Mesenchymal stem cell (in vitro differentiated cells and primary cell): ENCODE results near the gene TTC9C.
A peak's percentile ranks its signal among the peaks of the same experiment; 100 is the strongest.

Experiments
- DNase-seq: peaks from one replicate; pipeline ENCODE4 v3.0.0-alpha.2; 2013
- H2AFZ ChIP-seq: one replicate; pipeline ENCODE4 v1.6.1; 2013; ENCODE audit warnings: low read depth, mild to moderate bottlenecking, control low read depth, inconsistent platforms, low read length, moderate library complexity
- H2AK5ac ChIP-seq: 2 replicates; pipeline ENCODE4 v1.6.1; 2013; ENCODE audit warnings: low read length, moderate library complexity, mild to moderate bottlenecking, inconsistent platforms; ENCODE audit not compliant: severe bottlenecking
- H2BK120ac ChIP-seq: one replicate; pipeline ENCODE4 v1.6.1; 2013; ENCODE audit warnings: low read depth, mild to moderate bottlenecking, inconsistent platforms, low read length, moderate library complexity
- H2BK12ac ChIP-seq, 2 experiments: one replicate each; pipeline ENCODE4 v1.6.1; 2013; ENCODE audit warnings: inconsistent platforms in 2 of 2, low read length in 2 of 2, mild to moderate bottlenecking in 2 of 2, moderate library complexity in 2 of 2, control low read depth in 1 of 2
- H2BK15ac ChIP-seq: one replicate; pipeline ENCODE4 v1.6.1; 2013; ENCODE audit warnings: mild to moderate bottlenecking, low read depth, inconsistent platforms; ENCODE audit not compliant: poor library complexity, severe bottlenecking
- H2BK5ac ChIP-seq: 2 replicates; pipeline ENCODE4 v1.6.1; 2013; ENCODE audit warnings: low read depth, mild to moderate bottlenecking, low read length, control low read depth, inconsistent platforms; ENCODE audit not compliant: poor library complexity, severe bottlenecking
- H3K14ac ChIP-seq, 2 experiments: one replicate each; pipeline ENCODE4 v1.6.1; 2013; ENCODE audit warnings: inconsistent platforms in 2 of 2, low read length in 2 of 2, control low read depth in 1 of 2, mild to moderate bottlenecking in 1 of 2, moderate library complexity in 1 of 2
- H3K18ac ChIP-seq, 2 experiments: one replicate each; pipeline ENCODE4 v1.6.1; 2013; ENCODE audit warnings: inconsistent platforms in 2 of 2, low read length in 2 of 2, control low read depth in 1 of 2, low read depth in 1 of 2, mild to moderate bottlenecking in 1 of 2
- H3K23ac ChIP-seq, 2 experiments: one replicate each; pipeline ENCODE4 v1.6.1; 2013; ENCODE audit warnings: inconsistent platforms in 2 of 2, low read length in 2 of 2, mild to moderate bottlenecking in 2 of 2, moderate library complexity in 2 of 2, control low read depth in 1 of 2
- H3K27ac ChIP-seq: 2 replicates; pipeline ENCODE4 v1.5.1; 2013; ENCODE audit warnings: mild to moderate bottlenecking, moderate library complexity, low read length, control low read depth, inconsistent platforms; ENCODE audit not compliant: poor library complexity, severe bottlenecking
- H3K27me3 ChIP-seq, 2 experiments: 2 replicates each; pipeline versions ENCODE4 v1.6.1 to v1.7.0; 2013; ENCODE audit warnings: low read length in 2 of 2, mild to moderate bottlenecking in 2 of 2, moderate library complexity in 2 of 2, control low read depth in 1 of 2, inconsistent platforms in 1 of 2; ENCODE audit not compliant: control insufficient read depth in 1 of 2, insufficient read depth in 1 of 2
- H3K36me3 ChIP-seq, 2 experiments: 2 replicates each; pipeline versions ENCODE4 v1.6.1 to v1.7.0; 2013; ENCODE audit warnings: low read length in 2 of 2, control low read depth in 1 of 2, inconsistent platforms in 1 of 2, low read depth in 1 of 2, mild to moderate bottlenecking in 1 of 2; ENCODE audit not compliant: insufficient read depth in 2 of 2, control insufficient read depth in 1 of 2
- H3K4ac ChIP-seq, 2 experiments: one replicate each; pipeline ENCODE4 v1.6.1; 2013; ENCODE audit warnings: inconsistent platforms in 2 of 2, low read length in 2 of 2, mild to moderate bottlenecking in 2 of 2, moderate library complexity in 2 of 2, control low read depth in 1 of 2, low read depth in 1 of 2
- H3K4me1 ChIP-seq: 2 replicates; pipeline ENCODE4 v1.6.1; 2013; ENCODE audit warnings: low read depth, low read length, control low read depth; ENCODE audit not compliant: control insufficient read depth, insufficient read depth
- H3K4me2 ChIP-seq: 2 replicates; pipeline ENCODE4 v1.6.1; 2013; ENCODE audit warnings: low read length, mild to moderate bottlenecking, inconsistent platforms; ENCODE audit not compliant: poor library complexity, severe bottlenecking
- H3K4me3 ChIP-seq, 2 experiments: 2 replicates each; pipeline versions ENCODE4 v1.5.1 to v1.7.0; 2013; ENCODE audit warnings: low read length in 2 of 2, mild to moderate bottlenecking in 2 of 2, control low read depth in 1 of 2, low read depth in 1 of 2; ENCODE audit not compliant: insufficient read depth in 1 of 2
- H3K79me1 ChIP-seq: replicated peaks from 2 replicates; pipeline ENCODE4 v1.6.1; 2013; ENCODE audit warnings: mild to moderate bottlenecking, control low read depth, low read length, inconsistent platforms; ENCODE audit not compliant: poor library complexity, severe bottlenecking
- H3K9ac ChIP-seq: 2 replicates; pipeline ENCODE4 v1.7.0; 2013; ENCODE audit warnings: mild to moderate bottlenecking, low read length, moderate library complexity
- H3K9me3 ChIP-seq: 2 replicates; pipeline ENCODE4 v1.7.0; 2013; ENCODE audit warnings: mild to moderate bottlenecking, low read length; ENCODE audit not compliant: control insufficient read depth
- H4K8ac ChIP-seq: one replicate; pipeline ENCODE4 v1.6.1; 2013; ENCODE audit warnings: inconsistent platforms, mild to moderate bottlenecking, low read length, moderate library complexity
- H4K91ac ChIP-seq: one replicate; pipeline ENCODE4 v1.6.1; 2013; ENCODE audit warnings: mild to moderate bottlenecking, low read length, inconsistent platforms
- whole genome bisulfite sequencing: methylation state at CpG from one replicate; pipeline ENCODE4 v1.1.7; 2013; ENCODE audit warnings: mixed read lengths; 5-methylcytosine and 5-hydroxymethylcytosine counted together

TTC9C gene

GRCh38 chr11:62682518-62682917, 45.8 kb upstream of the TTC9C start:
- Histone ChIP-seq H2BK5ac (no peak overlapping the region), H2BK12ac (no peak overlapping the region), H4K91ac (no peak overlapping the region), H3K4ac (no peak overlapping the region), H3K4me2 (no peak overlapping the region), H2BK120ac (no peak overlapping the region), H3K79me1 (peaks cover 3% of the 10 kb centered on the region), H3K9me3 (no peaks in the 10 kb centered on the region), H3K4me1 (peaks cover 5% of the 10 kb centered on the region), H2BK15ac (no peak overlapping the region), H3K23ac (no peak overlapping the region), H2AFZ (no peak overlapping the region), H3K18ac (no peak overlapping the region), H3K9ac (no peak overlapping the region), H3K27me3 (no peaks in the 10 kb centered on the region), H2AK5ac (peak overlapping the region; percentile 81), H3K4me3 (no peak overlapping the region), H3K27ac (no peak overlapping the region), H3K36me3 (peaks cover 6 to 15% of the 10 kb centered on the region in 2 experiments), H4K8ac (no peak overlapping the region), H3K14ac (no peak overlapping the region)
- no peak for DNase-seq
- WGBS = 97% methylated on average over 7 of the region's 7 CpGs

- 93% methylated on average over 73 of the region's 74 CpGs for WGBS
- H3K4me3 ChIP-seq = peak overlapping the region in 1 of 2 experiments; percentile 91
- peaks cover 27% of the 10 kb centered on the region for H3K4me1 ChIP-seq
- H3K27ac ChIP-seq = no peak overlapping the region
- peak overlapping the region; percentile 30 for H4K91ac ChIP-seq
- no peak overlapping the region for H2BK120ac ChIP-seq
- peak overlapping the region; percentile 31 for H4K8ac ChIP-seq
- no peaks in the 10 kb centered on the region for H3K9me3 ChIP-seq
- H3K23ac ChIP-seq = no peak overlapping the region
- no peak overlapping the region for H2BK12ac ChIP-seq
- H3K9ac ChIP-seq = peak overlapping the region; percentile 93
- no peak overlapping the region for H3K4ac ChIP-seq
- H3K18ac ChIP-seq = no peak overlapping the region
- no peak for DNase-seq
- H2AFZ ChIP-seq = no peak overlapping the region
- no peaks in the 10 kb centered on the region for H3K27me3 ChIP-seq
- H3K4me2 ChIP-seq = no peak overlapping the region
- peaks cover 11% of the 10 kb centered on the region for H3K79me1 ChIP-seq
- peak overlapping the region; percentile 35 for H2AK5ac ChIP-seq
- no peak overlapping the region for H2BK15ac ChIP-seq
- H3K14ac ChIP-seq = no peak overlapping the region
- no peak overlapping the region for H2BK5ac ChIP-seq
- H3K36me3 ChIP-seq = peaks cover 33 to 35% of the 10 kb centered on the region in 2 experiments
These were observed 40.5 kb upstream of the TTC9C start for GRCh38 chr11:62687508-62688396.

DNA sequence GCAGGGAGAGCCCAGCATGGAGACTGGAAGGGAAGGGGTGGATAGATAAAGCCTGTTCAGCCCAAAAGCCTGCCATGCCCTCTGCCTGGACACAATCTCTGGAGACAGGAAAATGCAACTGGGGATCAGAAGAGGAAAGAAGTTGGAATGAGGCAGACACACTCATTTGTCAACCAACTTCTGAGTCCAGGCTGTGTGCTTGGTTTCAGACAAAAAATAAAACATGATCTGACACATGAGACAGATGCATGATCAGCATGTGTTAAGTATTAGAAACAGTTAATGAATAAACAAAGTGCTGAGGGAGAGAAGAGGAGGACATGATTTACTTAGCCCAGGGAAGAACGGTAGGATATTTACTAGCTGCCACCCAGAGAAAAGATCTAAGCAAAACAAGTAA, 39.8 kb upstream of the TTC9C start:
- peak overlapping the region; percentile 68 for H3K27ac ChIP-seq
- H3K36me3 ChIP-seq = peaks cover 39 to 42% of the 10 kb centered on the region in 2 experiments
- no peak overlapping the region for H2BK120ac ChIP-seq
- 45% methylated on average over 1 of the region's 1 CpG for WGBS
- H2AK5ac ChIP-seq = peak overlapping the region; percentile 1
- H3K4me2 ChIP-seq = no peak overlapping the region
- H2AFZ ChIP-seq = no peak overlapping the region
- H2BK12ac ChIP-seq = no peak overlapping the region
- H3K9ac ChIP-seq = peak overlapping the region; percentile 93
- H3K4me1 ChIP-seq = peaks cover 27% of the 10 kb centered on the region
- H3K4me3 ChIP-seq = peak overlapping the region in 1 of 2 experiments; percentile 91
- H4K91ac ChIP-seq = no peak overlapping the region
- H3K18ac ChIP-seq = no peak overlapping the region
- H3K9me3 ChIP-seq = no peaks in the 10 kb centered on the region
- H3K4ac ChIP-seq = no peak overlapping the region
- no peaks in the 10 kb centered on the region for H3K27me3 ChIP-seq
- no peak overlapping the region for H3K14ac ChIP-seq
- DNase-seq = no peak
- H4K8ac ChIP-seq = no peak overlapping the region
- no peak overlapping the region for H2BK5ac ChIP-seq
- no peak overlapping the region for H2BK15ac ChIP-seq
- peaks cover 12% of the 10 kb centered on the region for H3K79me1 ChIP-seq
- no peak overlapping the region for H3K23ac ChIP-seq

DNA sequence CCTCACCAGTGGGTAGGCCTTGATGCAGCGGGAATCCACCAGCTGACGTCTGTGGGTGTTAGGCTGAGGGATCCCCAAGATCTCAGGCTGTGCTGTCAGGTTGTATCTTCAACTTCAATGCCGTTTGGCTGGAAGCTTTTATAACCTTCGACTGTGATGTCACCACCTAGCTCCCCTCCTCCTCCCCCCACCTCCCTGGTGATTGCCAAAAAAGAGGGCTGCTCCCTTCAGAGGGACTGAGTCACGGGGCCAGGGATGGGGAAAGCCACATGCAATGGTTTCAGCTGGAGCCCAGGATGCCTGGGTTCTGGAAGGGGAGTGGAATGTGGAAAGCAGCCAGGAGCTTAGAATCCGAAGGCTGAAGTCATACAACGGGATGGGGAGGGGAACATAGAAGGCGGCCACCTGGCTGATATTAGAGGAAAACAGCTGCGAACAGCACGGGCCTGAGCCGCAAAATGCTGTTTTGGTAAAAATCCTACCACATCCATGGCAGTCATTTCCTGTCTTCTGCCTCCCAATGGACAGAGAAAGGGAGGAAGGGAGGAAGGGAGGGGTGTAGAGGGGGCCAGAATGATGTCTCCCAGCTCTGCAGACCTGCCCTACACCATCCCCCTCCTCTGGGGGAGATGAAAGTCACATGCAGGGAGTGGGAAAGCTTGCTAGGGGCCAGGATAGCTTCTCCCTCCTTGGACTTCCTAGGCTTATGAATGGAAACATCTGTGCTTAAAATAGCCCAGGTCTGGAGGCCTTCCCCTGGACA, 38.7 kb upstream of the TTC9C start, which contains the start of gene LRRN4CL:
LRRN4CL (minus strand) TSS at position 110 of the 763 bp plus-strand sequence. CDS start 1,022 bp downstream, outside the sequence.
- Histone ChIP-seq H3K23ac (no peak within 1 kb of the TSS), H4K8ac (peak within 1 kb of the TSS; percentile 45), H3K27me3 (no peaks in the 10 kb centered on the region), H2AFZ (no peak within 1 kb of the TSS), H3K18ac (no peak within 1 kb of the TSS), H3K9ac (peak within 1 kb of the TSS; percentile 93), H2BK120ac (no peak within 1 kb of the TSS), H3K4me1 (peaks cover 27% of the 10 kb centered on the region), H3K79me1 (peaks cover 12% of the 10 kb centered on the region), H3K14ac (no peak within 1 kb of the TSS), H2BK5ac (peak within 1 kb of the TSS; percentile 25), H4K91ac (peak within 1 kb of the TSS; percentile 14), H3K4ac (no peak within 1 kb of the TSS), H3K4me3 (peak within 1 kb of the TSS in 1 of 2 experiments; percentile 91), H3K27ac (peak within 1 kb of the TSS; percentile 68), H2BK12ac (no peak within 1 kb of the TSS), H3K4me2 (peak within 1 kb of the TSS; percentile 14), H2BK15ac (no peak within 1 kb of the TSS), H2AK5ac (peak within 1 kb of the TSS; percentile 41), H3K9me3 (no peaks in the 10 kb centered on the region), H3K36me3 (peaks cover 44% of the 10 kb centered on the region in 2 experiments)
- WGBS = 61% methylated on average over 7 of the region's 11 CpGs
- DNase-seq = peak; percentile 67
